Fibroblast of lung (primary cell): ENCODE measurements around the gene ADD3.

Experiments used
- CTCF ChIP-seq, 2 donors: IDR thresholded peaks in 1 of 2; conservative IDR thresholded peaks in 1 of 2; 1 replicate in 1 of 2; 2 replicates in 1 of 2; pipeline ENCODE4 v1.5.1; 2011 to 2012; ENCODE audit warnings: low read length in 2 of 2, control low read depth in 1 of 2, inconsistent platforms in 1 of 2, low read depth in 1 of 2, mild to moderate bottlenecking in 1 of 2
- EZH2 ChIP-seq: IDR thresholded peaks from 2 replicates; pipeline ENCODE4 v1.5.1; 2012; ENCODE audit warnings: low read length, control low read depth, mild to moderate bottlenecking; ENCODE audit errors: missing control alignments

- no peak for TF ChIP-seq CTCF (conservative IDR thresholded peaks at IDR 0.05 in 1 of 2, IDR thresholded peaks at IDR 0.05 in 1 of 2; ENCODE audit: low read depth in 1 of 2, low read length in 2 of 2)
- TF ChIP-seq EZH2 = no peak
These were observed 2.1 kb upstream of the ADD3 start for GRCh38 chr10:110005719-110006118.
